Measurements from ENCODE around the gene GINS1.

The GINS1 gene

GRCh38 chr20:25477014-25477882, 69.8 kb downstream of the GINS1 start:
- no peak for DNase-seq (ENCODE audit: low read depth)

DNA sequence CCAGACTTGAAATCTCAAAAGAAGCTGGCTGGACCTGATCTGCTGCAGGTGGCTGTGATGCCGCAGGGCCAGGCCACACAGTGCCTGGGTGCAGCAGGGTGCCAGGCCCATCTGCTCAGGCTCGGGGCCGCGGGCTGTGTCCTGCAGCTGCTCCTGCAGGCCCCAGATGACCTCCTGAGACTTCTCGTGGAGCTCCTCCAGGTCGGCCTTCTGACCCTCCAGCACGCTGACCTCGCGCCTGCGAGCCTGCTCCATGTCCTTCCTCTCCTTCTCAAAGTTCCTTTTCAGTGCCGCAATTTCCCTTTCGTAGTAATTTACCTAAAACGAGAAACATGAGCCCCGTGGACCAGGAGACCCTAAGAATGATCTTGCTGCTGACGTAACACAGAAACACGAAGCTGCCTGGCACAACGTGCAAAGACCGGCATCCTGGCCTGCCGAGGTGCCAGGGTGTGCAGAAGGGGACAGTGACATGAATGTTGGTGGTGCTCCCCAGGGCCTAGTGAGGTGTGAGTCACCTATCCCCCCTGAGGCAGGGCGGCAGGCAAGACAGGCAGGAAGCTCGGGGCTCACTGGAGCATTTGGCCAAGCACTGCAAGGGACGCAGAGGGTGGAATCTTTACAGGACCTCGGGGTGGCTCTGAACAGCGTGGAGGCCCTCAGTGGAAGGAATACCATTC, 71.6 kb downstream of the GINS1 start:
- no peak for DNase-seq (ENCODE audit: low read depth)

DNA sequence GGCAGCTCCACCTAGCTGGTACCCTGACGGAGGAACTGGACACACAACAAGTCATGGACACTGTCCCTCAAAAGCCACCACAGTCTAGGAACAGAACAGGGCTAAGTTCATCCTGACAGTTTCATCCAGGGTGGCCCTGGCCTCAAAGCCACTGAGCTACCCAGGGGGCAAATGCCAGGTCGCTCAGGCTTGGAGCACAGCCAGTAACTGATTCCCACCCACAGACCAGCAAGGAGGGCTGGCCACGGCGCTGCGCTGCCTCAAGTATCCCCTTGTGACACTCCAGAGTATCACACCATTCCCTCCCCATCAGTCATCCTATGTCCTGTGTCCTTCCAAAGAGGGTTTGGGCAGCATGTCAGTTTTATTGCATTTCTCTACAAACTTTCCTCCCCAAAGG, 72.2 kb downstream of the GINS1 start:
- DNase-seq (ENCODE audit: low read depth): no peak

- no peak for DNase-seq (ENCODE audit: low read depth)
Observed at GRCh38 chr20:25480156-25480555, 72.7 kb downstream of the GINS1 start.

- DNase-seq (ENCODE audit: low read depth): no peak
Observed at GRCh38 chr20:25480797-25481196, 73.3 kb downstream of the GINS1 start.

GRCh38 chr20:25481235-25481917, 73.9 kb downstream of the GINS1 start:
- DNase-seq (ENCODE audit: low read depth): no peak

- no peak for DNase-seq (ENCODE audit: low read depth)
Observed at GRCh38 chr20:25481918-25482253, 74.4 kb downstream of the GINS1 start.

- no peak for DNase-seq (ENCODE audit: low read depth)
Observed at GRCh38 chr20:25483431-25484132, 76.1 kb downstream of the GINS1 start.

GRCh38 chr20:25484224-25484846, 76.9 kb downstream of the GINS1 start:
- DNase-seq (ENCODE audit: low read depth): no peak

- DNase-seq (ENCODE audit: low read depth): no peak
Observed at GRCh38 chr20:25484911-25485511, 77.5 kb downstream of the GINS1 start.

- DNase-seq (ENCODE audit: low read depth): no peak
Observed at GRCh38 chr20:25485872-25486271, 78.4 kb downstream of the GINS1 start.

GRCh38 chr20:25486377-25486776, 78.9 kb downstream of the GINS1 start:
- DNase-seq (ENCODE audit: low read depth): no peak

- no peak for DNase-seq (ENCODE audit: low read depth)
Observed at GRCh38 chr20:25487306-25487705, 79.8 kb downstream of the GINS1 start.

DNA sequence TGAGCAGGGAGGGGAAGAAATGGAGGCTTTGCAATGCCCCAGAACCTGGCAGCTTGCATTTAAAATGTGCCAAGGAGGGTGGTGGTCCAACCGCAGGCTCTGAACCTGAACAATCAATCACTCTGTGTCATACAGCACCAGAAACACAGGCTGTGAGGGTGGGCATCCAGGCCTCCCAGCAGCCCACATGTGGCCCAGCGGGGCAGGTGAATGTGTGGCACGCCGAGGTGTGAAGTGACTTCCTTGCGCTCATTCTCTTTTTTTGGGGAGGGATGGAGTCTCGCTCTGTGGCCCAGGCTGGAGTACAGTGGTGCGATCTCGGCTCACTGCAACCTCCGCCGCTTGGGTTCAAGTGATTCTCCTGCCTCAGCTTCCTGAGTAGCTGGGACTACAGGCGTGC, 80.5 kb downstream of the GINS1 start:
- no peak for DNase-seq (ENCODE audit: low read depth)

GRCh38 chr20:25489221-25489871, 81.9 kb downstream of the GINS1 start:
- DNase-seq (ENCODE audit: low read depth): no peak

GRCh38 chr20:25490656-25491445, 83.4 kb downstream of the GINS1 start:
- DNase-seq (ENCODE audit: low read depth): no peak

DNA sequence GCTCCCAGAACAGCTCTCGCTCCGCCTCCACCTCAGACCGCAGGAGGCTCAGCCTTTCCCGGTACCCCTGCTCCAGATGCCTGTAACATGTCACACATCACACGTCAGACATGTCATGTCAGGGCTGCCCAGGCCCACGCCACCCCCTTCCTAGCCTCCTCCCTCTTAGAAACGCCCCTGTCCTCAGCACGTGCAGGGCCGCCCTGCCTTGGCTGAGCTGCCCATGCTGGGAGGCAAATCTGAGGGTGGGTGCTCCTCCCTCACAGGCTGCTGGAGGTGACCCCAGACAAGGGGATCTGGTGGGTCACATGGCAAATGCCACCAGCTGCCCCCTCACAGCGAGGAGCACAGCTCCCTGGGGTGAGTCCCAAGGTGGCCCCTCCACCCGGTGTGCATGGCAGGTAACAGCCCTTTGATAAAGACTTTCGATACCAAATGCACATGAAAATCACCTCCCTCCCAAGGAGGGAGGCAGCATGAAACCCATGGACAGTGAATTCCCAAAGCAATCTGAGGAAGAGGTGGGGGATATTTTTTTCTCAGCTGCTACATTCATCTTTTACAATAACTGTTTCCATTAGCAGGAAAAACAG, 84.1 kb downstream of the GINS1 start:
- DNase-seq (ENCODE audit: low read depth): no peak

- no peak for DNase-seq (ENCODE audit: low read depth)
Observed at GRCh38 chr20:25493137-25493536, 85.7 kb downstream of the GINS1 start.

- DNase-seq (ENCODE audit: low read depth): no peak
Observed at GRCh38 chr20:25493748-25494505, 86.5 kb downstream of the GINS1 start.

Measured in fibroblast of the conjunctiva (primary cell).